ENCODE measurements around the gene FIBCD1.

- TF ChIP-seq, protein P1, sequence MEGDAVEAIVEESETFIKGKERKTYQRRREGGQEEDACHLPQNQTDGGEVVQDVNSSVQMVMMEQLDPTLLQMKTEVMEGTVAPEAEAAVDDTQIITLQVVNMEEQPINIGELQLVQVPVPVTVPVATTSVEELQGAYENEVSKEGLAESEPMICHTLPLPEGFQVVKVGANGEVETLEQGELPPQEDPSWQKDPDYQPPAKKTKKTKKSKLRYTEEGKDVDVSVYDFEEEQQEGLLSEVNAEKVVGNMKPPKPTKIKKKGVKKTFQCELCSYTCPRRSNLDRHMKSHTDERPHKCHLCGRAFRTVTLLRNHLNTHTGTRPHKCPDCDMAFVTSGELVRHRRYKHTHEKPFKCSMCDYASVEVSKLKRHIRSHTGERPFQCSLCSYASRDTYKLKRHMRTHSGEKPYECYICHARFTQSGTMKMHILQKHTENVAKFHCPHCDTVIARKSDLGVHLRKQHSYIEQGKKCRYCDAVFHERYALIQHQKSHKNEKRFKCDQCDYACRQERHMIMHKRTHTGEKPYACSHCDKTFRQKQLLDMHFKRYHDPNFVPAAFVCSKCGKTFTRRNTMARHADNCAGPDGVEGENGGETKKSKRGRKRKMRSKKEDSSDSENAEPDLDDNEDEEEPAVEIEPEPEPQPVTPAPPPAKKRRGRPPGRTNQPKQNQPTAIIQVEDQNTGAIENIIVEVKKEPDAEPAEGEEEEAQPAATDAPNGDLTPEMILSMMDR (IDR thresholded peaks at IDR 0.05): no peak
- no peak for TF ChIP-seq CREB1 (CRISPR knock-in tag; IDR thresholded peaks at IDR 0.05)
- no peak for TF ChIP-seq USF1 (CRISPR knock-in tag; IDR thresholded peaks at IDR 0.05)
- TF ChIP-seq ESRRA (CRISPR knock-in tag; IDR thresholded peaks at IDR 0.05; ENCODE audit: borderline replicate concordance): no peak
- no peak for TF ChIP-seq ZNF423 (CRISPR knock-in tag; IDR thresholded peaks at IDR 0.05)
- TF ChIP-seq ETV6 (CRISPR knock-in tag; IDR thresholded peaks at IDR 0.05): no peak
- TF ChIP-seq, protein P2, sequence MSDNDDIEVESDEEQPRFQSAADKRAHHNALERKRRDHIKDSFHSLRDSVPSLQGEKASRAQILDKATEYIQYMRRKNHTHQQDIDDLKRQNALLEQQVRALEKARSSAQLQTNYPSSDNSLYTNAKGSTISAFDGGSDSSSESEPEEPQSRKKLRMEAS (CRISPR knock-in tag; IDR thresholded peaks at IDR 0.05): no peak
- TF ChIP-seq ZNF138 (CRISPR knock-in tag; conservative IDR thresholded peaks at IDR 0.05): no peak
- no peak for TF ChIP-seq NFE2L1 (CRISPR knock-in tag; IDR thresholded peaks at IDR 0.05)
- no peak for TF ChIP-seq SP1 (CRISPR knock-in tag; conservative IDR thresholded peaks at IDR 0.05)
Measured at GRCh38 chr9:130942084-130942483, 3.0 kb upstream of the FIBCD1 start.
